Ishikawa (cell line): ENCODE data around the gene NUDT17.

ENCODE experiments used
- CEBPB ChIP-seq: IDR thresholded peaks from 2 replicates; pipeline ENCODE4 v1.6.1; 2012
- CREB1 ChIP-seq: IDR thresholded peaks from 2 replicates; pipeline ENCODE4 v1.6.1; 2012; ENCODE audit warnings: low read depth
- EGR1 ChIP-seq: IDR thresholded peaks from 2 replicates; pipeline ENCODE4 v1.6.1; 2012
- EP300 ChIP-seq: IDR thresholded peaks from 2 replicates; pipeline ENCODE4 v1.6.1; 2012; ENCODE audit warnings: borderline replicate concordance
- FOXM1 ChIP-seq: IDR thresholded peaks from 2 replicates; pipeline ENCODE4 v1.6.1; 2012; ENCODE audit warnings: low read depth, borderline replicate concordance
- MAX ChIP-seq: IDR thresholded peaks from 2 replicates; pipeline ENCODE4 v1.6.1; 2012
- NFIC ChIP-seq: IDR thresholded peaks from 2 replicates; pipeline ENCODE4 v1.6.1; 2012
- RAD21 ChIP-seq: IDR thresholded peaks from 2 replicates; pipeline ENCODE4 v1.6.1; 2012; ENCODE audit warnings: low read depth
- REST ChIP-seq: IDR thresholded peaks from 2 replicates; pipeline ENCODE4 v1.6.1; 2012; ENCODE audit warnings: low read depth, mild to moderate bottlenecking
- TAF1 ChIP-seq: IDR thresholded peaks from 2 replicates; pipeline ENCODE4 v1.6.1; 2012; ENCODE audit warnings: low read depth, mild to moderate bottlenecking
- TCF12 ChIP-seq: IDR thresholded peaks from 2 replicates; pipeline ENCODE4 v1.6.1; 2012; ENCODE audit warnings: low read depth
- TEAD4 ChIP-seq: IDR thresholded peaks from 2 replicates; pipeline ENCODE4 v1.6.1; 2012
- USF1 ChIP-seq: IDR thresholded peaks from 2 replicates; pipeline ENCODE4 v1.6.1; 2012
- YY1 ChIP-seq: IDR thresholded peaks from 2 replicates; pipeline ENCODE4 v1.6.1; 2012; ENCODE audit warnings: low read depth
- ZBTB7A ChIP-seq: IDR thresholded peaks from 2 replicates; pipeline ENCODE4 v1.6.1; 2012; ENCODE audit warnings: low read depth

Gene NUDT17

GRCh38 chr1:145858901-145859490 lies 13.6 kb downstream of the NUDT17 start, which contains the start of gene PIAS3:
PIAS3 (minus strand) TSS chr1:145859081; CDS start chr1:145858990, 91 bp downstream.
- TF ChIP-seq TEAD4 (peak; percentile 19; the same call in 1 of the 2 replicates), TAF1 (peak; percentile 91), EGR1 (0 out of 2 replicates have a peak, but pooled peaks have one; percentile 21), ZBTB7A (no peak), EP300 (0 out of 2 replicates have a peak, but pooled peaks have one; percentile 18), YY1 (peak; percentile 91), NFIC (0 out of 2 replicates have a peak, but pooled peaks have one; percentile 10), RAD21 (no peak)

GRCh38 chr1:145859491-145860023 lies 14.1 kb downstream of the NUDT17 start:
- TF ChIP-seq MAX (0 out of 2 replicates have a peak, but pooled peaks have one; percentile 13), TAF1 (no peak; the same call in 1 of the 2 replicates), EGR1 (peak; percentile 11; the same call in 1 of the 2 replicates)

GRCh38 chr1:145863282-145864018 lies 18.0 kb downstream of the NUDT17 start:
- TF ChIP-seq MAX, result no peak
- TF ChIP-seq CREB1, result no peak
- no peak for TF ChIP-seq TEAD4
- no peak for TF ChIP-seq EP300
- TF ChIP-seq REST, result no peak
- no peak for TF ChIP-seq TCF12
- no peak for TF ChIP-seq YY1
- no peak for TF ChIP-seq ZBTB7A
- no peak for TF ChIP-seq TAF1
- TF ChIP-seq RAD21, result no peak
- TF ChIP-seq NFIC, result no peak
- TF ChIP-seq USF1, result no peak
- TF ChIP-seq FOXM1, result no peak
- TF ChIP-seq CEBPB, result no peak
- TF ChIP-seq EGR1, result no peak

- TF ChIP-seq ZBTB7A, result no peak
- no peak for TF ChIP-seq FOXM1
- no peak for TF ChIP-seq YY1
- no peak for TF ChIP-seq USF1
- TF ChIP-seq CEBPB, result no peak
- TF ChIP-seq EP300, result no peak
- TF ChIP-seq CREB1, result no peak
- TF ChIP-seq RAD21, result no peak
- TF ChIP-seq TEAD4, result no peak
- no peak for TF ChIP-seq TCF12
- no peak for TF ChIP-seq EGR1
- no peak for TF ChIP-seq REST
- no peak for TF ChIP-seq NFIC
Observed at GRCh38 chr1:145868232-145868631, 22.8 kb downstream of the NUDT17 start.

GRCh38 chr1:145871994-145872924 lies 26.8 kb downstream of the NUDT17 start:
- TF ChIP-seq YY1 (no peak), MAX (no peak), ZBTB7A (no peak), FOXM1 (no peak), REST (no peak)
